ENCODE measurements around the gene SLC6A13. TPM values are rescaled to one million over a fixed set of nuclear protein-coding genes. Genes with fewer than 3 reads are reported as not detected.
"Not testable (repeated sequence)": the region's sequence is repeated elsewhere in the genome, so short reads cannot be mapped to it uniquely, and the experiment has no call there.

The SLC6A13 gene
- total RNA-seq = 6.1 TPM
- long read RNA-seq, partial matches to known transcripts = 0 of 1 reads
- long read RNA-seq, other reads (novel, unspliced or antisense) = 1 of 1 reads

DNA sequence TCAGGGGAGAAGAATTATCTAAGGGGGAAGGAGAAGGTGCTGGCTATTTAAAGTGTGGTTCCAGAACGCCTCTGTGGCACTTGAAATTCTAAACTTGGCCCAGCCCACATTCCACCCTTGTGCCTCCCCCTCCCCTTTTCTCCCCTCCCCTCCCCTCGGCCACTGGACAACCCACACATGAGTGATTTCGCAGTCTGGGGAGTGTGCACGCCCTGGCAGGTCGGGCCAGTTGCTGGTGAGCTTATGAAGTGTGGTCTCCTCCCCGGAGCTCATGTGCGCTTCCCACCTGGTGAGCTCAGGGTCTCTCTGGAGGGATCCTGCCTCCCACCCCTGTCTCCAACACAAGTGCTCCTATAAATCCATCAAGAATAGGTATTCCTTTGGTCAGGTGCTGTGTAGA lies at the start of gene SLC6A13:
TSS of gene SLC6A13 (minus strand) at position 20 of the 400 bp plus-strand sequence. CDS start 2,784 bp downstream, outside the sequence.
- DNase-seq (ENCODE audit: low spot score) = no peak
- intact Hi-C loops (cut with DNase I) = no loop called here

GRCh38 chr12:308511-308910 lies 45.9 kb upstream of the SLC6A13 start:
- intact Hi-C loops (cut with DNase I) = no loop called here
- no peak for DNase-seq (ENCODE audit: low spot score)

DNA sequence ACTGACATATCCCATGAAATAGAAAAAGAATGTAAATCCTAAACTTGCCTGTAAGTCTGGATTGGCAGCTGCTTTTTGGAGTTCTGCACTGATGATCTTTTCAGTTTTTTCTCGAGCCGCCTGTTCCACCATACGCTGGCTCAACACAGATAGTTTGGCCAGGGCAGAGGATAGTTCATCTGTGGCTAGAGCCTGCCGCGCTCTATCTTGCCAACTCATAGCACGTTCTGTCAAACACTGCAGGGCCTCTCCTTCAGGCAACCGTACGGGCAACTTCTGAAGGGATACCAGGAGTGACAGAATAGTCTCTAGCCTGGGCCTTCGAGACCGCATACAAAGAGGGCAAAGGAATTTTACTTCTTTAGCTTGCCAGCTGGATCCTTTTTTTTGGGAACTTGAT lies 44.8 kb upstream of the SLC6A13 start:
- no peak for DNase-seq (ENCODE audit: low spot score)
- intact Hi-C loops (cut with DNase I) = no loop called here

GRCh38 chr12:304805-305204 lies 42.2 kb upstream of the SLC6A13 start:
- intact Hi-C loops (cut with DNase I) = no loop called here
- no peak for DNase-seq (ENCODE audit: low spot score)

DNA sequence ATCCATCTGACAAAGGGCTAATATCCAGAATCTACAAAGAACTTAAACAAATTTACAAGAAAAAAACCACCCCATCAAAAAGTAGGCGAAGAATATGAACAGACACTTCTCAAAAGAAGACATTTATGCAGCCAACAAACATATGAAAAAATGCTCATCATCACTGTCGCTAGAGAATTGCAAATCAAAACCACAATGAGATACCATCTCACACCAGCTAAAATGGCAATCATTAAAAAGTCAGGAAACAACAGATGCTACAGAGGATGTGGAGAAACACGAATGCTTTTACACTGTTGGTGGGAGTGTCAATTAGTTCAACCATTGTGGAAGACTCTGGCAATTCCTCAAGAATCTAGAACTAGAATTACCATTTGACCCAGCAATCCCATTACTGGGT lies 40.1 kb upstream of the SLC6A13 start:
- DNase-seq (ENCODE audit: low spot score); intact Hi-C loops (cut with DNase I): not testable (repeated sequence)

DNA sequence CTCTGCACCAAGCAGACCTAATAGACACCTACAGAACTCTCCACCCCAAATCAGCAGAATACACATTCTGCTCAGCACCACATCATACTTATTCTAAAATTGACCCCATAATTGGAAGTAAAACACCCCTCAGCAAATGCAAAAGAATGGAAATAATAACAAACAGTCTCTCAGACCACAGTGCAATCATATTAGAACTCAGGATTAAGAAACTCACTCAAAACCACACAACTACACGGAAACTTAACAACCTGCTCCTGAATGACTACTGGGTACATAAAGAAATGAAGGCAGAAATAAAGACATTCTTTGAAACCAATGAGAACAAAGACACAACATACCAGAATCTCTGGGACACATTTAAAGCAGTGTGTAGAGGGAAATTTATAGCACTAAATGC lies 37.5 kb upstream of the SLC6A13 start:
- DNase-seq (ENCODE audit: low spot score); intact Hi-C loops (cut with DNase I): not testable (repeated sequence)

GRCh38 chr12:299511-299910 lies 36.9 kb upstream of the SLC6A13 start:
- intact Hi-C loops (cut with DNase I); DNase-seq (ENCODE audit: low spot score): not testable (repeated sequence)

- DNase-seq (ENCODE audit: low spot score); intact Hi-C loops (cut with DNase I): not testable (repeated sequence)
Measured at GRCh38 chr12:298059-298458, 35.4 kb upstream of the SLC6A13 start.

DNA sequence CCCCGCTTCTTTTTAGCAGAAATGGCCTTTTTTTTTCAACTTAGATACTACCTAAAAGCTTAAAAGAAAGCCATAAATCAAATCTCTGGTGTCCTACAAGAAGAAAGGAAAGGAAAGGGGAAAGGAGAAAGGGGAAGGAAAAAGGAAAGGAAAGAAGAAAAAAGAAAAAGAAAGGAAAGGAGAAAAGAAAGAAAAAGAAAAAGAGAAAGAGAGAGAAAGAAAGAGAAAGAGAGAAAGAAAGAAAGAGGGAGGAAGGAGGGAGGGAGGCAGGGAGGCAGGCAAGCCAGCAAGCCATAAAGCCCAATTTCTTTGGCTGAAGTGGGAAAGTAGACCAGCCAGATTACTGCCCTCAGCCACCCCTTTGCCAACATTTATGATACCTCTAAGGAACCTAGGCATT lies 32.5 kb upstream of the SLC6A13 start:
- DNase-seq (ENCODE audit: low spot score) = no peak
- intact Hi-C loops (cut with DNase I) = no loop called here

DNA sequence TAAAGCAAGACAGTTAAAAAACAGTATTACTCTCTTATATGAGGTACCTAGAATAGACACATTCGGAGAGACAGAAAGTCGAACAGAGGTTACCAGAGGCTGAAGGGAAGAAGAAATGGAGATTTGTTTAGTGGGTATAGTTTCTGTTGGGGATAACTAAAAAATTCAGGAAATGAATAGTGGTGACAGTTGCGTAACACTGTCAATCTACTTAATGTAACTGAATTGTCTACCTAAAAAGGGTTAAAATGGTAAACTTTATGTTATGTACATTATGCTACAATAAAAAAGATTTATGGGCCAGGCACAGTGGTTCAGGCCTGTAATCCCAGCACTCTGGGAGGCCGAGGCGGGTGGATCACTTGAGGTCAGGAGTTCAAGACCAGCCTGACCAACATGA lies 30.6 kb upstream of the SLC6A13 start:
- intact Hi-C loops (cut with DNase I) = no loop called here
- DNase-seq (ENCODE audit: low spot score) = no peak

DNA sequence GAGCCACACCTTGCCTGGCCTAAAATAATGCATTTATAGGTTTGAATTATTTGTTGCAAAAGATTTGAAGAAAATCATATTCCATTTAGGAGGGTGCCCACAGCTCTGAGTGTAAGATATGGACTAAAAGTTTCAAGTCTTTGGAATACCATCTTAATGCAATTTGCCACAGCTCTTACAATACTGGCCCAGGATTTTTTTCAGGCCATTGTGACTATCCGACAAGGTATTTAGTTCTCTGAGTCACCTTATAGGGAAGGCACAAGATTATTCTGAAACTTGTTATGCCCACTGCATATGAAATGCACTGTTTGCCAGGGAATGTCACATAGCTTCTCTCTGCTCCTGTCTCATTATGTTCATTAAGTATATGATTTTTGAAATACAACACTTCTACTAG lies 29.6 kb upstream of the SLC6A13 start:
- DNase-seq (ENCODE audit: low spot score) = no peak
- intact Hi-C loops (cut with DNase I) = no loop called here

DNA sequence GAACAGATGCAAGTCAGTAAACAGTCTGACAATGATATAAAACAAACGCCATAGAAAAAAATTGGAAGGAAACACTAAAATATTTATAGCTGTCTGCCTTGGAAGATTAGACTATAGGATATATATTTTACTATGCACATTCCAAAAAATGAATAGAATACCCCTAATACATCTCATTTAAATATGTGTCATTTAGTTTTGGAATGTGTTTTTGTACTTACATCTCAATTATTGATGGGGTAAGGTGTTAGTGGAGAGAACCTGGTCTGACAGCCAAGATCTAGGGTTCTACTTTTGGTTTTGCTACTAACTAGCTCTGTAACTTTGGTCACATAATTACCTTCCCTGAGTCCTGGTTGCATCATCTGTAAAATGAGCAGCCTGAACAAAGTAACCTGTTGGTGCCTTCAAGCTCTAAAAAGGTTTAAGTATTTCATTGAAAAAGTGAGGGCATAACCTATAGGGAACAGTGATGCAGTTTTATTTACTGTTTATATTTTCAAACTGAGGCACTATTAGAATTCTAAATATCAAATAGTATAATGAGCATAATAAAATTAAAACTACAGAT lies 28.6 kb upstream of the SLC6A13 start:
- no peak for DNase-seq (ENCODE audit: low spot score)
- intact Hi-C loops (cut with DNase I) = no loop called here

GRCh38 chr12:288687-289086 lies 26.1 kb upstream of the SLC6A13 start:
- intact Hi-C loops (cut with DNase I) = no loop called here
- DNase-seq (ENCODE audit: low spot score) = no peak

- no peak for DNase-seq (ENCODE audit: low spot score)
- intact Hi-C loops (cut with DNase I) = no loop called here
Measured at GRCh38 chr12:286531-287300, 24.1 kb upstream of the SLC6A13 start.

DNA sequence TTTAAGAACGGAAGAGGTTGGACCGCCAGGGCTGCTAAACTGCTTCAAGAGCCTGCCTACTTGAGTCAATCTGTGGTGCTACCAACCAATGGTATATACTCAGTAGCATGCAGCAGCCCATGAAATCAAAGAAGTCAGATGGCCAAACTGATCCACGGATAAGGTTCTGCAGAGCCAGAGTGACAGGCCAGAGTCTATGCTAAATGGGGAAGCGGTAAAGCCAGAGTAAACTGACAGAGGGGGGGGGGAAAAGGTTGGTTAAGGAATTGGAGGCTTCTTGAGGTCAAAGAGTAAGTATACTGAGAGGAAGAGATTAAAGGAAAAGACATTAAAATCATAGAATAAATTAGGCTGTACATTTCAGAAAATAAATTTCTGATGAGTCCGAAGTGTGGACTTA lies 15.4 kb upstream of the SLC6A13 start:
- intact Hi-C loops (cut with DNase I) = no loop called here

DNA sequence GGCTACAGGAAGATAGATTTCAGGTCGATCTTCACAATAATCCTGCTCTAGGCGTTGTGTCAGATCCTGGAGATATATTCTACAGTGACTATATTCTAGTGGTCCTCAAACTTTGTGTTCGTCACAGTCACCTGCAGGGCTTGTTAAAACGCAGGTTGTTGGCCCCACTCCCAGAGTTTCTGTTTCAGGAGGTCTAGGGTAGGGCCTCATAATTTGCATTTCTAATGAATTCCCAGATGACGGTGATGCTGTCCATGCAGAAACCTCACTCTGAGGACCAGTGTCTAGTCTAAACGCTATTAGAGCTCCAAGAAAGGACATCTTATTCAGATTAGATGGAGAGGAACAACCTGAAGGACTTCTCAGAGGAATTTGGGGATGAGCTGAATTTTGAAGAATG lies 13.2 kb upstream of the SLC6A13 start:
- no peak for DNase-seq (ENCODE audit: low spot score)
- intact Hi-C loops (cut with DNase I) = no loop called here

More for the DNA sequence above, 15.4 kb upstream of the SLC6A13 start:
- DNase-seq (ENCODE audit: low spot score) = no peak

- intact Hi-C loops (cut with DNase I) = no loop called here
- DNase-seq (ENCODE audit: low spot score) = no peak
Measured at GRCh38 chr12:273382-273781, 10.7 kb upstream of the SLC6A13 start.

DNA sequence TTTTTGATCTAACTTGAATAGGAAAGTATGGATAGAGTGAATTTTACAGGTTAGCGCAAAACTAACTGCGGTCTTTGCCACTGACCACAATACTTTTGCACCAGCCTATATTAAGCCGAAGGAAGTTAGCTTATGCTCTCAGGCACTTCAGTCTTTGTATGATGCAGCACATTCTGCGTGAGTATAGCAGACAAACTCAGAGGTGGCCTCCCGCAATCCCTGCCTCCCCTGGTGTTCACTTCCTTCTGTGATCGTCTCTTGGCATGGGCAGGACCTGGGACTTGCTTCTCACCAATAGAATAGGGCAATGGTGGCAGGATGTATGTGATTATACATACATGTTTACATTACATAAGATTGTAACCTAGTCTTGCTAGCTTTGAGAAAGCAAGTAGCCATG lies 10.3 kb upstream of the SLC6A13 start:
- intact Hi-C loops (cut with DNase I) = no loop called here

GRCh38 chr12:271161-271560 lies 8.5 kb upstream of the SLC6A13 start:
- no peak for DNase-seq (ENCODE audit: low spot score)
- intact Hi-C loops (cut with DNase I) = no loop called here

More for the DNA sequence above, 10.3 kb upstream of the SLC6A13 start:
- DNase-seq (ENCODE audit: low spot score) = no peak

- no peak for DNase-seq (ENCODE audit: low spot score)
- intact Hi-C loops (cut with DNase I) = no loop called here
Measured at GRCh38 chr12:269191-269590, 6.6 kb upstream of the SLC6A13 start.

- intact Hi-C loops (cut with DNase I) = no loop called here
- no peak for DNase-seq (ENCODE audit: low spot score)
Measured at GRCh38 chr12:268483-268840, 5.8 kb upstream of the SLC6A13 start.

Data from cardiac septum (tissue), 1 donor.